ENCODE measurements around the gene SCGB1A1.

The SCGB1A1 gene

DNA sequence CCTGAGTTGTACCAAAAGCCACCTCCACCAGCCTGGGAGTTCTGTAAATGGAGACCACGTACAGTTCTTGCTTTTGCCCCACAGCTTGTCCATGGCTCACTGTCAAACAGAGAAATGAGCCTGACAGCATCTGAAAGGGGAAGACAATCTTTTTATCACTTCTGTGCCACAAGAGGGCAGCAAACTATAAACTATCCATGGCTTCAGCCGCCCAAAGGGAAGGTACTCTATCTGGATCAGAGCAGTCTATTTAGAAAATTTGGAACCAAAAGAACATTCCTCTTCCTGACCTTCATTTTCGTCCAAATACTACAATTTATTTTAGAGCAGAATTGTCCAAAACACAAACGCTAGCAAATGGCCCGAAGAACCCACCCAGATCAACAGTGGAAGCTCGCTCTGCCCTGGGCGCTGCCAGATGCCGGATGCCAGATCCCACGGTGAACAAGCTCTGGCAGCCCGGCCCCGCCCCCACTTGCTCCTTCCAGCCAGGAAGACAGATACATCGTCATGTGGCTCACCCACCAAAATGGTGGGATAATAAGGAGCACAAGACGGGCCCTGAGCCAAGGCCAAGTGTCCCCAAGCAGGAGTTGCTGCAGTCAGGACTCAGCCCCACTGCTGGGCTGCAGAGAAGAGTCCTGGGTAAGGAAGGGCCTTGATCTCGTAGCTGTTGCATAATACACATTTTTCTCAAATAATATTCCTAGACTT, 23.9 kb upstream of the SCGB1A1 start:
- peak; percentile 83 for DNase-seq
- in situ Hi-C loops (cut with HindIII; ENCODE audit: low pct_ligation_motif_present, low pct_unique_long_range_greater_than_20kb, low sequenced_read_pairs), result no loop called here

DNA sequence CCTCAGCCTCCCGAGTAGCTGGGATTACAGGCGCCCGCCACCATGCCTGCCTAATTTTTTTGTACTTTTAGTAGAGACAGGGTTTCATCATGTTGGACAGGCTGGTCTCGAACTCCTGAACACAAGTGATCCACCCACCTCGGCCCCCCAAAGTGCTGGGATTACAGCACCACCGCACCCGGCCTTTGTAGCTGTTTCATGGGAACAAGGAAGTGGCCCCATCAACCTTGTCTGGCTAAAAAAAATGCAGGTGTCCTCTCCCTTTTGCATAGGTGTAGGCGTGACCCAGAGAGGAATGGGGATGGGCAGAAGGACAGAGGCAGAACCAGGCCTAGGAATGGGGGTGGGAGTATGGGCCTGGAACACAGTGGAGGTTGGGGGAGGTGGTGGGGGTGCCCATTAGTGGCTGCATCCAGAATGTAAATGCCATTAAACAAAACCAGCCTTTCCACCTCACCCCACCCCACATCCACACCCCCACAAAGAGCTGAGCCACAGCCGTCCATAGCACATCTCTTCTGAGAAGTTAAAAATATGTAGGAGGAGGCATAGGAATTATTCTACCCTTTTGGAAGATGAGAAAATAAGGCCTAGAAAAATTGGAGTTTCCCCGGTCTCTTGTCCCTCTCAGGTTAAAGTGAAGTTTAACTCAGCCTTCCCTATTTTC, 22.8 kb upstream of the SCGB1A1 start:
- in situ Hi-C loops (cut with HindIII; ENCODE audit: low pct_ligation_motif_present, low pct_unique_long_range_greater_than_20kb, low sequenced_read_pairs), result no loop called here
- DNase-seq, result no peak

DNA sequence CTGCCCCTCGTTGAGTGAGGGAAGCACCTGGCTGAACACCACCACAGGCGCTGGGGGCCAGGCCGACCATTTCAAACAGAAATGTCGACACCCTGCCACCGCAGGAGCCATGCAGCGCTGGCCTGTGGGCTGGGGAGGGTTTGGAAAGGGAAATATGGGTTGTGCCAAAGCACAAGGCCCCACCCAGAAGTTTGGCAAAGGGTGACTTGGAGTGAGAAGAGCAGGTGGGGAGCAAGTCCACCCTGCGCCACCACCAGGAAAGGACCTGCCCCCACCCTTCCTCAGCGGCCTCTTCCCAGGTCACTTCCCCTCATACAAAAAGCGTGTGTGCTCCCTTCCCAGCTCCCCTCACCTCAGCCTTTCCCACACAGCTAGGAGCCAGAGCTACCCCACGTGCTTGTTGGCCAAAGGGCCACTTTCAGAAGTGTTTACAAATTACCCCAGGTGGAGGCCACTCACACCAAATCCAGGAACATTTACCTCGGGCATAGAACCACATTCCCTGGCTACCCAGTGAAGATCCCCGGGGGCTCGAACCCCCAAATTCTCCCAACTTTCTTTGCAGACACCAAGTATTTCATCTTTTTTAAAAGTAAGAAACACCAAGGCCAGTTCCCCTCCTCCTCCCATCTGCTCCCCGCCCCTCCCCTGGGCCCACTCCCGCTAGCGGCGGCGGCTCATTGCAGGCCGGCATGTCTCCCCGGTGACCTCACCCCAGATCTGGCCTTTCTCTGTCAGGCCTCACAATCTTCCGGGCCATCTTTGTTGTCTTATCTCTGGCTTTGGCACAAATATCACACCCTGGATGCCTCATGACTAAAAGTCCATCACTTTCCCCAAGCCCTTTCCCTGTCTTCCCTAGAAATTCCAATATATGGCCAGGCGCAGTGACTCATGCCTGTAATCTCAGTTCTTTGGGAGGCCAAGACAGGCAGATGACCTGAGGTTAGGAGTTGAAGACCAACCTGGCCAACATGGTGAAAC, 20.5 kb upstream of the SCGB1A1 start:
- DNase-seq, result no peak
- in situ Hi-C loops (cut with HindIII; ENCODE audit: low pct_ligation_motif_present, low pct_unique_long_range_greater_than_20kb, low sequenced_read_pairs), result no loop called here

DNA sequence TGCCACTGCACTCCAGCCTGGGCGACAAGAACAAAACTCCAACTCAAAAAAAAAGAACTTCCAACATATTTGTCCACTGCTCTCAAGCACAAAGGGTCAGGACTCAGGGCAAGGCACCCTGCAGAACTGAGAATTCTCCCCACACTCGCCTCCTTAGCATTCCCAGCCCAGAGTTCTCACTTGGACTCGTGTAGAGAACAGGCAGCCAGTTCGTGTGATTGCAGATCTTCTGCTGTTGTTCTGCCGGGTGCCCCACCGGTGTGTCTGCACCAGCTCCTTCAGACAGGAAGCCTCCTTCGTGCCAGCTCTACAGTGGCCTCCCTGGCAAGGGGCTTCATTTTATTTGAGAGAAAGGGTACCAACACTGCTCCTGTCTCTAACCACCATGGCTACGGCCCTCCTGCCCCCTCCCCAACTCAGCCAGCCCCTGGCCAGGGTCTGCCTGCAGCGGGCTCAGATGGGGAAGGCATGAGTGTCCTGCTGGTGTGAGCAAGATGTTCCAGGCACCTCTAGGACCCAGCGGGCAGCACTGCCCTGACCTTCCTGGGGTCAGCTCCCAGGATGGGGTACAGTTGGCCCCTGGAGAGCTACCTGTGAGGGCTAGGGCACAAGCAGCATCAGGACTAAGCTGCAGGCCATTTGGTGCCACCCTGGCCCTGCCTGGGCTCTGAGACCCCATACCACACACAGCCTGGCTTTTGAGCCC, 19.5 kb upstream of the SCGB1A1 start:
- in situ Hi-C loops (cut with HindIII; ENCODE audit: low pct_ligation_motif_present, low pct_unique_long_range_greater_than_20kb, low sequenced_read_pairs), result no loop called here
- DNase-seq, result no peak

DNA sequence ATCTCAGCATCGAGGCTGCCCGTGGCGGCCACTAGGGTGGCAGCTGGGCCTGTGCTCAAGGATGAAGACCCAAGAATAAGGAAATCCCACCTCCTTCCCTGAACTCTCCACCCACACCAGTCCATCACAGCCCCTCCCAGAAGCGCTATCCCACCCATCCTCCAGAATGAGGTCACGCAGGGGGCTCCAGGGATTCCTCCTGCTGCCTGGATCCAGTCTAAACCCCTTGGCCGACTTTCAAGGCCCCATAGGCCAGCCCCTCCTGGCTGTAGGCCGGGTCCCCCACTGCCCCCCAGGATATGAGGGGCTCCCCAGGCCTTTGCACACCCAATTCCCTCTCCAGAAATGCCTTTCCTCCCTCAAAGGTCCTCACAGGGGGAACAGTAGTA, 19.0 kb upstream of the SCGB1A1 start:
- no peak for DNase-seq
- in situ Hi-C loops (cut with HindIII; ENCODE audit: low pct_ligation_motif_present, low pct_unique_long_range_greater_than_20kb, low sequenced_read_pairs), result no loop called here

DNA sequence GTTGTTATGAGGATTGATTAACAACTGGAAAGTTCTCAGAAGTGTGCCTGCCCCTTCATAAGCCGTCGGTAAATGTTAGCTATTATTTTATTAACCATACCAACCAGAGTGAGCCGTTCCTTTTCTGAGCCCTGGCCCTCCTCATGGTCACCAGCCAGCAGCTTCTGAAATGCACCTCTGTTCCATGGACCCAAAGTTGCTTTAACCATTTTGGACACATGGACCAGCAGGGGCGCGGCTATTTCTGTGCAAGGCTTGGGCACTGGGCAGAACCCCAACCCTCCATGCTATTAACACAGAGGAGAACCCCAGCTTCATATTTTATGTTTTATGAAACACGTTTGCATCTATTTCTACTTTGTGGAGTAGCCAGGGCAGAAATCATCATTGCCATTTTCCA, 18.6 kb upstream of the SCGB1A1 start:
- DNase-seq, result no peak
- in situ Hi-C loops (cut with HindIII; ENCODE audit: low pct_ligation_motif_present, low pct_unique_long_range_greater_than_20kb, low sequenced_read_pairs), result no loop called here

DNA sequence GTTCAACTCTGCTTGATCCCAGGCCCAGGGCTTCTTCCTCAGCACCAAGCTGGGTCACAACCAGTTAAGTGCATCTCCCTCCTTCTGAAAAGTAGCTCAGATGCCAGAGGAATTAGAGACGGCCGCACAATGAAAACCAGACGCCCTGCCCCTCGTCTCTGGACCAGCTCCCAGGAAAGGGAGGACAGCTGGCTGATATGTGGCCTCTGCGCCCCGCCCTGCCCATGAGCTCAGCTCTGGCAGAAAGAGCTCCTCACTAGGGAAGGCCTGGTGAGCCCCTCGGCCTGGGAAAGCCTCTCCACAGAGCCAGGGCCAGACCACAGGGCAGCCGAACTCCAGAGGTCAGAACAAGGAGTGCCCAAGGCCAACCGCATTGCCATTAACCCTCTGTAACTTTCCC, 18.1 kb upstream of the SCGB1A1 start:
- in situ Hi-C loops (cut with HindIII; ENCODE audit: low pct_ligation_motif_present, low pct_unique_long_range_greater_than_20kb, low sequenced_read_pairs), result no loop called here
- no peak for DNase-seq

DNA sequence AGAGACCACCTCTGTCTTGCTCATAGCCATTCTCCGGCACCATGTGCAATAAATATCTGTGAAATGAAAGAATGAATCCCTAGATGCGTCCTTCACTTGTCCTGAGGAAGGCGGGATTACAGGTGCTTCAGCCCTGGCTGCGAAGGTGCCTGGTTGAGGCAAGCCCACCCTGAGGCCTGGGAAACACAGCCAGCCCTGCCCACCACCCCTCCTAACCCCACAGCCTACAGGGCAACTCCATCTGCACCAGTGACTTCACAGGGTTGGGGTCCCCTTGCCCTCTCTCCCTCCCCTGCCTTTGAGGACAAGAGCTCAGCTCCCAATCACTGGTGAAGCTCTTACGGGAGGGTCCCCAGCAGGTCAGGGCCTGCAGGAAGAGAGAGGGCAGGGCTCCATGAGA, 17.5 kb upstream of the SCGB1A1 start:
- in situ Hi-C loops (cut with HindIII; ENCODE audit: low pct_ligation_motif_present, low pct_unique_long_range_greater_than_20kb, low sequenced_read_pairs), result no loop called here
- DNase-seq, result no peak

DNA sequence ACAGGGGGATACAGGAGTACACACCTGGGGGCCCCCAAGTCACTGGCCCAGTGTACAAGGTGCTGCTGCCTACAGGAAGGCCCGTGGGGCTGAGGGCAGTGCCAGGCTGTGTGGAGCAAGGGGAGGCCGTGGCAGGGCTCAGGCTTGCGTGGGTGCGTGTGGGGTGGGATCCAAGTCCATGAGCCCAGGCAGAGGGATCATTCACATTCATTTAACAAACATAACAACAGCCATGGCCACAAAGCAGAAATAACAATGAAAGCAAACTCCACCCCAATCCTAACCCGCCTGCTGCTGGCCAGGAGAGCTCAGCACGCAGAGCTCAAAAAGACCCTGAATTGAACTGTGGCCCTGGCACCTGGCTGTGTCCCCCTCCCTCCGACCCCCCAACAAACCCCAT, 17.0 kb upstream of the SCGB1A1 start:
- DNase-seq, result no peak
- in situ Hi-C loops (cut with HindIII; ENCODE audit: low pct_ligation_motif_present, low pct_unique_long_range_greater_than_20kb, low sequenced_read_pairs), result no loop called here

DNA sequence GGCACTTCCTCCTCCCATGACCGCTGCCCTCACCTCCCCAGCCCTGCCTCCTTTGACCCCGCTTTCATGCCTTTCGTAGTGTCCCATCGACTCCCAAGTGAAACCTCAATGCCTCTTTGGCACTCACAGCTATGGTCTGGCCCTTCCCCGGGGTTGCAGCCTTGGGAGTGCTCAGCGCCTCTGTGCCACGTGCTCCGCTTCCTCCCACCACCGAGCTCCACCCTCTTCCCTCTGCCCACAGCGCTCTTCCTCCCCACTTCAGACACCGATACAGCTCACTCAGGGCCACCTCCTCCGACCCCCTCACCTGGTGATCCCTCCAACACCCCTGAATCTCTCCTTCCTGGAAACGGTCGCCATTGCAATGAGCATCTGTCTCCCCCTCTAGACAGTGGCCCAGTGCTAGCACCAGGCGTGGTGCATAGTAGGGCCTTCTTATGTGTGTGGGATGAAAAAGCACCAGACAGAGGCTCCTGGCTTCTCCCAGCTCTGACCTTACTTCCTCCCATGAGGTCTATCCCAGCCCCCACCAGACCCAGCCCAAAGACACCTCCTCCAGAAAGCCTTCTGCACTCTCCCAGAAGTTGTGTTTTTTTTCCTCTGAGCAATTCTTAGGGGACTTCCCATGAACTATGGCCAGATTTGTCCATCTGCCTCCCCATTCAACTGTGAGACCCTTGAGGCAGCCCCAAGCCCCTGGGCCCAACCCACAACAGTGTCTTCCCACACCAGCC, 16.4 kb upstream of the SCGB1A1 start:
- in situ Hi-C loops (cut with HindIII; ENCODE audit: low pct_ligation_motif_present, low pct_unique_long_range_greater_than_20kb, low sequenced_read_pairs), result no loop called here
- DNase-seq, result no peak

DNA sequence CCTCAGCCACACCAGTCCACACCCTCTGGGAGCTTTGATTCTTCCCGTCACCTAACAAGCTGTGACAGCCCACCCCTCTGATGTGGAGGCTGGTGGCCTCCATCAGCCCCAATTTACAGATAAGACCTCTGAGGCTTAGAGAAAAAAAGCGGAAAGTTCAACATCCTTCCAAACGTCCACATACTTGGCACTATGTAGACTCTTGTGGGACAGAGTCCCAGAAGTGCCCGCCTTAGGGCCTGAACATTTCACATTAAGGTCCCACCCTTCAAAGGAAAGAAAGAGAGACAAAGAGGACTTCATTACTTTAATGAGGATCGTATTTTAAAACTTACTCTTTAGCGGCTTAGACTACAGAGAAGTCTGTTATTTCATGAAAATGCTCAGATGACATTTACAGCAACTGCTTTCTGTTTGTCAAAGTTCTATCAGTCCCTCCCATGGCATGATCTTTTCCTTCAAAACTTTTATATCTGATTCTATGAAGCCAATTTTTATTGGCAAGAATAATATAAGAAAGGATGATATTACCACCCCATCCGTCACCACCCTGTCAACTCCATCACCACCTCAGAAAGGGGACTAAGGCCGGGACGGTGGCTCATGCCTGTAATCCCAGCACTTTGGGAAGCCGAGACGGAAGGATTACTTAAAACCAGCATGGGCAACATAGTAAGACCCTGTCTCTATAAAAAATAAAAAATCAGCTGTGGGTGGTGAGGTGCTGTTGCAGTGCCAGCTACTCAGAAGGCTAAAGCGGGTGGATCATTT, 15.7 kb upstream of the SCGB1A1 start:
- no peak for DNase-seq
- in situ Hi-C loops (cut with HindIII; ENCODE audit: low pct_ligation_motif_present, low pct_unique_long_range_greater_than_20kb, low sequenced_read_pairs), result no loop called here

DNA sequence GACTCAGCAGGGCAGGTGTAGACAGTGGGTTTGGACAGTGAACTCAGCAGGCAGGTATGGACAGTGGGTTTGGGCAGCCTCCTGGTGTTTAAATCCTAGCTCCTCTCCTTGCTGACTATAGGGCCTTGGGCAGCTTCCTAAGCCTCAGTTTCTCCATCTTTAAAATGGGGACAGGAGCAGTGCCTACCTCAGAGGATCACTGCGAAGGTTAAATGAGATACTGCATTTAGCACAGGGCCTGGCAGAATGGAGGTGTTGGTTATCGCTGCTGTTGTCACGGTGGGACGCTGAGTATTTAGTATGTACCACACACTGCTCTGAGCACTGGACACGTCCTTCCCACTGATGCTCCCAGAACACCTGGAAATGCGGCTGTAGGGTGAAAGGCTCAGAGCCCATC, 14.4 kb upstream of the SCGB1A1 start:
- in situ Hi-C loops (cut with HindIII; ENCODE audit: low pct_ligation_motif_present, low pct_unique_long_range_greater_than_20kb, low sequenced_read_pairs), result no loop called here
- DNase-seq, result no peak

DNA sequence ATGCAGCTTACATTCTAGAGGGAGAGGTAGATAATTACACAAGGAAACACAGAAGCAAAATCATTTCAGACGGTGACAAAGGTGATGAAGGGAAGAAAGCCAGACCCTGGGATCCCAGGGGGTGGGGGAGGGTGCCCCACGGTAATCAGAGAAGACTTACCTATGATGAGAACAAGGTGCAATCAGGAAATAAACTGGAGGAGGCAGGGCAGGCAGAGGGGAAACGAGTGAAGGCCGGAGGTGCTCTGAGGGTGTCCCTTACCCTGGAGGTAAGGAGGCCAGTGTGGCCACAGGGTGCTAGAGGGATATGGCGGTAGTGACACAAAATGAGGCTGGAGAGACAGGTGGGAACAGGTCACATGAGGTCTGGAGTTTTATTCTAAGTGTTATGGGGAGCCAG, 13.9 kb upstream of the SCGB1A1 start:
- no peak for DNase-seq
- in situ Hi-C loops (cut with HindIII; ENCODE audit: low pct_ligation_motif_present, low pct_unique_long_range_greater_than_20kb, low sequenced_read_pairs), result no loop called here

DNA sequence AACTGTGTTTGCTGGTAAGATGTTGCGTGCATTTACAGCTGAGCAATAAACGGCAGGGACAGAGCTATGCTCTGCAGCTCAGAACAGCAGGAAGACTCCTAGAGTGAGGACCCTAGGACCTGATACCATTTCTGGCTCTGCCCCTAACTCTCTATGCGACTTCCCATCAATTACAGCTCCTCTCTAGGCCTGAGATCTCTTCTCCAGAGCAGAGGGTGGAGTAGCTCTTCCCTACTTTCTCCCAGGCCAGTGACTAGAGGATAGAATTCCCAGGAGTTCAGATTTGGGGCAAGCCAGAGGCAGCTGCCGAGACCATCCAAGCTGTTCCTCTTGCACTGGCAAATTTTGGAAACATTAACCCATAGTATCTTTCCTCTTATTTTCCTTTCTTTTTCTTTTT, 12.8 kb upstream of the SCGB1A1 start:
- no peak for DNase-seq
- in situ Hi-C loops (cut with HindIII; ENCODE audit: low pct_ligation_motif_present, low pct_unique_long_range_greater_than_20kb, low sequenced_read_pairs), result no loop called here

DNA sequence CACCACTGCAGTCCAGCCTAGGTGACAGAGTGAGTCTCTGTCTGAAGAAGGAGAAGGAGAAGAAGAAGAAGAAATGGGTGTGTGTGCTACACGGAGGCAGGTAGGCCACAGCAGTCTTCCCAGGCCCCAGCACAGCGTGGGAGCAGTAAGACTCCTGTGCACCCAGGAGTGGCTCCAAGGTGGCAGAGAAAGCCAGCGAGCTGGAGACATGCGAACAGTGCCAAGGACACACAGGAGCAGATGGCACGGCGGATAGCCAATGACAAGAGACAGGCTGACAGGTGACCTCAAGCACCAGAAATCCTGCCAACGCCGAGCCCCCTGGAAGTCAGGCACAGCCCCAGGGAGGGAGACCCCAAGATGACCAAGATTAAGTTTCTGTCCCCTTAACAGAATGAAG, 9.0 kb upstream of the SCGB1A1 start:
- in situ Hi-C loops (cut with HindIII; ENCODE audit: low pct_ligation_motif_present, low pct_unique_long_range_greater_than_20kb, low sequenced_read_pairs), result no loop called here
- DNase-seq, result no peak

DNA sequence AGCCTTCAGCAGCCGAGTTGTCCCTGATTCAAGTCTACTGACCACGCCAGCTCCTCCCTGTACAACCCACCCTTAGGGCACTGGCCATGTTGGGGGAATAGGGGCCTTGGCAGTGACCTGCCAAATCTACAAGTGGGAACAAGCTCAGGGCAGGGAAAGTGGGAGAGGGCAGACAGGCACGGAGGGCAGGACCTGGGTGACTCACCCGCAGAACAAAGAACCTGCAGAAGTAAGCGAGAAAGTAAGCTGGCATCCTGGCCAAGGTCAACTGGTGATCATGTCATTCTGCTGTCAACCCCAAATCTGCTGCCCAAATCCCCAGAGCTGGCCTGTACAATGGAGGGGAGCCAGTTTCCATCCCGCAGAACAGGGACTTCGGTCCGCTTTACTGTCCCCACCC, 7.9 kb upstream of the SCGB1A1 start:
- in situ Hi-C loops (cut with HindIII; ENCODE audit: low pct_ligation_motif_present, low pct_unique_long_range_greater_than_20kb, low sequenced_read_pairs), result no loop called here
- DNase-seq, result no peak

DNA sequence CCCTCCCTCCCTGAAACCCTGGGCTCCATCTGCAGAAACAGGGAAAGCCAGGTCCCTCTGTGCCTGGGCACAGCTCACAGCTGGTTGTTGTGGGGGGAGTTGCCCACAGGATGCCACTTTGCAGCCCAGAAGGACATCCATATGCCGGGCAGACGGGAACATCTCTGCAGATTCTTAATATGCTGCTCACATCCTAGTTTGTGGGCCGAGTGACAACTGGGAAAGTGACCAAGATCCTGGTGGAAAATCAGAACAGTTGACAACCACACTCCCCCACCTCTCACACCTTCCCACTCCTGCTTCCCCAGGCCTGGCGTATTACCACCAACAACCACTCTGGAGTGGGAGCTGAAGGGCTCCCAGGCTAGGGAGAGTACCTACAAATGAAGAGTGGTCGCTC, 7.3 kb upstream of the SCGB1A1 start:
- in situ Hi-C loops (cut with HindIII; ENCODE audit: low pct_ligation_motif_present, low pct_unique_long_range_greater_than_20kb, low sequenced_read_pairs), result no loop called here
- DNase-seq, result no peak
